ENCODE results near the gene SH3BP5.

Gene SH3BP5

DNA sequence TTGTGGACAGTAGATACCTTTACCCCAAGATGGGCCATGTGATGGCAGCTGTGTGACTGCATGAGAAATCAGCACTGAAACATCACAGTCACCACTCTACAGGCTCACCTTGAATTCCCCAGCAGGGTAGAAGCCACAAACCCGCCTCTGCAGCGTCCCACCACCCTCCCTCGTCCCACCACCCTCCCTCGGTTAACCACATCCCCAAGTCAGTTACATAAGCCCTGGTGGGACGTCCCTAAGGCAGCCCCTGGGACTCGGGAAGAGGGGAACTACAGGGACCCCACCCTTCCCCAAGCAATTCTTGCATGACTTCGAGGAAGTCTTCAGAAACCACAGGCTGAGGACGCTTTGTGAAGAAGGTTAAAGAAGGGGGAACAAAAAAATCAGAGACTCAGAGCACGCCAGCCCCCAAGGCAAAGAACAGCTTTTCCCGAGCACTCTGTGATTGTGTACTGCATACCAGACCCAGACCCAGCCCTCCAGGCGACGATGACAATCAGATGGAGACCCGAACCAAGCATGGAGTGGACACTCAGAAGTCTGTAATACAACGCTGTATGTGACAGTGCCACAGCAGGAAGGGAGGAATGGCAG is 60.5 kb downstream of the SH3BP5 start:
- peak; percentile 92 for DNase-seq

DNA sequence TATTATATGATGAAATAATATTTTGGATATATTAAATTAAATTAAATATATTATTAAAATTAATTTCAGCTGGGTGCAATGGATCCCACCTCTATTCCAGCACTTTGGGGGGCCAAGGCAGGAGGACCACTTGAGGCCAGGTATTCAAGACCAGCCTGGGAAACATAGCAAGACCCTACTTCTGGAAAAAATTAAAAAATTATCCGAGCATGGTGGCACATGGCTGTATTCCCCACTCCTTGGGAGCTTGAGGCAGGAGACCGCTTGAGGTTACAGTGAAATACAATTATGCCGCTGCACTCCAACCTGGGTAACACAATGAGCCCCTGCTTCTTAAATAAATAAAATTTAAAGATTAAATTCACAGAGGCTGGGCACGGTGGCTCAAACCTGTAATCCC is 61.4 kb downstream of the SH3BP5 start:
- DNase-seq = peak; percentile 24

DNA sequence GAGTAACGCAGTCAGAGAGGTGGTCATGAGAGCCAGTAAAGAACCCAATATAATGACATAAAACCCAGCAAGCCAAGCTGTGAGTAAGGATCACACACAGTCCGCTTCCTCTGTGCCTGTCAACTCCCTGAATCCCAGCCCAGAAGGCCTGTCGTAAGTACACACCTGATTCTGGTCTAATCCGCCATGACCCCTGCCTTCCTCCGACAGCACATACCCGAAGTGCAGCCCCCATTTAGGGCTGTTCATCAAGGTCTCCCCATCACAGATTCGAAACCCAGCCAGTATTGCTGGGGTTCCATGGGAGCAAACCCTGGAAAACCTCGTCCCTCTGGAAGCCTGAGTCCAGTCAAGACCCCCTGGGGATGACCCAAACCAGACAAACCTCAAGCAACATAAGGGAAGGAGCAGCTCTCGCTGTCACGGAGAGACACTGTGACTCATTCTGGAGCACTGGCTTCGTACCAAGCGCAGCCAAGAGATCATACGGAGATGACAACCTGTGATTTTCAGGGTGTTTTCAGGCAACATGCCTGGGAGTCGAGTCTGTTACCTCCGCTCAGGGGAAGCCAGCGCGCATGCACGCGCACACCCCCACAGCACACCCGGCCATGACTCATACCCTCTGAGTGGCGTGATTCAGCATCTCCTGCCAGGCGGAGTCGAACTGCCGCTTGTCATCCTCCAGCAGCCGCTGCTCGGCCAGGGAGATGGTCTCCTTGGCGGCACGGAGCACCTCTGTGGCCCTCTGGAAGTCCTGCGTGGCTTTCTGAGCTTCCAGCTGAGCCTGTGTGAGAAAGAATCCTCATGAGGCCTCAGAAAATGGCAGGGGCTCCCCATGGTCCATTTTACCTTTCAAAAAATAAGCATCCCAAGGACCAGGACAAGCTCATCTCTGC is 63.0 kb downstream of the SH3BP5 start:
- peak; percentile 95 for DNase-seq

DNA sequence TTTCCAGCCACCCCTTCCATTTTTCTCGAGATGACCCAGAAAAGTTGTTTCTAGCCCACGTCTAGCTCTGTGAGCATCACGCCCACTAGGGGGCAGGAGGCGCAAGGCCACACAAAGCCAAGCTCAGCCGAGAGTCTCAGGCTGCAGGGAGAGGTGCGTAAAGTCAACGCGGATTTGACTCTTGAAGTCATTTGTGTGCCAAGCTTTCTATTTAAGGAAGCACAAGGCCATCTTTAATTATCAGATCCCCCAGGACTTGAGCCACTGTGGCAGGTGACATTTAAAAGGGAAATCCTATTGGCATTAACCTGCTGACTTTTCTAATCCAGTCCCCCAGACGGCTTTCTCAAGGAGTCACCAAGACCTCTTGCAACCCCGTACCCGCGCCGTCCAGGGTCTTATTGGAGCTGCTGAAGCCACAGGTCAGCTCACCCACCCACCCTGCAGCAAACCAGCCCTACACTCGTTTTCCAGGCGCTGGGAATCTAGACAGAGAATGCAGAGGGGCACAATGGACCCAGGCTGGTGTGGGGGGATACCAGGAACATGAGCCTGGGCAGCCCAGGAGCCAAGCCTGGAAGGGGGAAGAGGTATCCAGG is 64.3 kb downstream of the SH3BP5 start:
- peak; percentile 94 for DNase-seq

DNA sequence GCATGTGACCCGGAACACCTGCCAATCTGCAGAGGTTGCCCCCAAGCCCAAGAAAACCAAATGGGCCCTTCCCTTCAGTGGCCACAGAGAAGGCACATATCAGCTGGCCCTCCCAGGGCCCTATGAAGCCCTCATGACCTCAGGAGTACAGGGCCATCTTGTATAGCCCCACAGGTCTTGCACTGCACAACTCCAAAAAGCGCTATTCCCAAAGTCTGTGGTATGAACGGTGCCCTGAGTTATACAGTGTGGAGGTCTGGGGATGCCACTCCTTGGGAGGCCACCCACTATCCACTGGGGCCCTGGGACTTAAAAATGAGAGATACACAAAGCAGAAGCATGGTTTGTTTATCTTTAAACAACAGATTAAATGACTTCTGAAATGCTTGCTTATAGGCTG is 64.9 kb downstream of the SH3BP5 start:
- DNase-seq = no peak

DNA sequence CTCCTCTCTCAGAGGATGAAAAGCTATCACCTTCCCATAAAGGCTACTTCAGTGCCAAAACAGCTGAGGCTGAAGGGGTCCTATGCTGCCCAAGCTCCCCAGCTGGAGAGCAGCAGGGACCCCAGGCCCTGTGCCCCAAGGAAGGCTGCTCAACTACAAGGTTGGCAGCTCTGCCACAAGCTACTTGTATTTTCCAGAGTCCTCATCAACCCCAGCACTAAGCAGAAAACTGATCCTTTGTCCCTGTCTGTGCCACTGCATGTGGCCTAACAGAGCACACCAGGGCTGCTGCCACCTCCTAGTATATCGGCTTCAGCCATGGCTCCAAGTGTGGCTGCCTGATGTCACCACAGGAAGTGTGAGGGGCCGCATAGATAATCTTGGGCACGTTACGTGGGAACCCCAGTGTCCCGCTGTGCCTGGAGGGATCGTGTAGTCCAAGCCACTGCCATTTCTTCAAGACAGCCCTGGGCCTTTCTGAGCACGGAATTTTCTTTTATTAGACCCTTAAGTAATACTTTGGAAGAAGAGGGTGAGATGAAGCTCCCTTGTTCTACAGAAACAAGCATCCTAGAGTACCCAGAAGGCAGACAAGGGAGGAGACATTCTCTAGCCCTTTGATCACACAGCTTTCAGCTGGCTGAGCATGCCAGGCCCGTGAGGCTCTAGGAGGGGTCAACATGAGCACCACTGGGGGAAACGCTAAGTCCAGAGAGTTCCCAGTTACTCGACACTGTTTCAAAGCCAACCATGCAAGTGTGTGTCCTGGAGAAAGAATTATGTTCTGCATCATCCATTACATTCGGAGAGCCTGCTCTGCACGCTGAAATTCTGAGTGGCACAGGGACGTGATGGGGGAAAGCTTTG is 65.6 kb downstream of the SH3BP5 start:
- no peak for DNase-seq

DNA sequence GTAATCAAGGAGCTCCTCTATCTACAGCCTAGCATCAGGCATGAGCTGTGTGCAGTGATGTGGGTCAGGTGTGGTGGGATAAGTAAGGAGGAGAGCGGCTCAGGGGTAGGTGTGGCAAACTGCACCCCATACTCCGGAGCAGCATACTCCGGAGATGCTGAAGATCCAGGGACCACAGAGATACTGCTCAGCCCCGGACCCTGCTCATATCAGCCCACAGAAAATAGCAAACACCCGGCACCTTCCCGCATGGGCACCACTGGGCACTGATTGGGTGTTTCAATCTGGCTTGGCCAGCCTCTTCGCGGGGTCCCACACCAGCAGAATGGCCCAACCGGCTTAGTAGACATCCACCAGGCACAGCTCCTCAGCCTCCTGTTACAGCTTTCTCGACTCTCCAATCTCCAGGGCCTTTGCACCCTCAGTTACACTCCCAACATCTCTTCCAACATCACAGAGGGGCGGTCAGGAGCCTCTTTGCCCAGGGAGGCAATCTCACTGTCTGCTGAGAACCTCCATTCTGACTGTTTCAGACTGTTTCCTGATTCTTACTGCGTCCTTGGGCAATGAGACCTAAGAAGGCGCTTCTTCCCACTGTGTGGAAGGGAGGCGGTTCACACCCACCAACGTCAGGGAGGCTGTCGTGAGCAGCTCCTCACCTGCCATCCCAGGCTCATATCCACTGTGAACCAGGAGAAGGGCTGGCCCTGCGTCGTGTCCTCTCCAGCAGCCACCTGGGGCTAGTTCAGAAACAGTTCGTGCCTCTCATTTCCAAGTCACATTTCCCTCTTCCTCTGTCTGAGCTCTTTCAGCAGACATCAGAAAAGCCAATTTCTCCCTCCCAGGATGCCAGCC is 66.5 kb downstream of the SH3BP5 start:
- DNase-seq = peak; percentile 46

DNA sequence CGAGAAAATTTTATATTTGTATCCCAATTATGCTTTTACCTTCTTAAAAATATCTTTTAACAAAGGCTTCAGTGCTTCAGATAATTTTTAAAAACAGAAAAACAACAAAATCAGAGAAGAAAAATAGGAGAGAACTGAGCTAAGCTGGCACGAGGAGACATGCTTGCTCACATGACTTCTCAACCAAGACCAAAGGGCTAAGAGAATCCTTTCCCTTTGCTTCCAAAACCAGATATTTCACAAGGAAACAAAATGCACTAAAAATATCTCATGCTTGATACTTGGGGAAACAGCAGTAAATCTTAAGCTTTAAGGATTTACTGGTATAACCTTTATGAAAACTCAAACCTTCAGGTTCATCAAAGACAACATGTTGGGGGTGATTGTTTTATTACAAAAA is 67.9 kb downstream of the SH3BP5 start:
- no peak for DNase-seq

DNA sequence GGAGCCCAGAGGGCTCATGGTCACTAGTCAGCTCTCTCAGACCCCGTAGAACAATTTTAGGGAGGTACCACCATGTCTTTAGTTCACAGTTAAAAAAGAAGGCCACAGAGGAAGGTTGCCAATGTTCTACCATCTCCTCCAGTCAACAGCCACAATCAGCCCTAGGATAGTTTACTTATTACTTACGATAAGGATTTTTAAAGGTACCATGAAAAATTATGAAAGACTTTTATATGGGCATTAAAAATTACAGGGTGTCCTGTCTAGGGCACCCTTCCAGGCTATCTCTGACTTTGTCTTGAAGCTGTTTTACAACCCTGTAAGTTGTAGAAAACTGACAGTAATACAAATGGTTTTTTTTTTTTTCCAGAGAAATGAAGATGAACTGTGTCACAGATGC is 68.5 kb downstream of the SH3BP5 start:
- DNase-seq = no peak

DNA sequence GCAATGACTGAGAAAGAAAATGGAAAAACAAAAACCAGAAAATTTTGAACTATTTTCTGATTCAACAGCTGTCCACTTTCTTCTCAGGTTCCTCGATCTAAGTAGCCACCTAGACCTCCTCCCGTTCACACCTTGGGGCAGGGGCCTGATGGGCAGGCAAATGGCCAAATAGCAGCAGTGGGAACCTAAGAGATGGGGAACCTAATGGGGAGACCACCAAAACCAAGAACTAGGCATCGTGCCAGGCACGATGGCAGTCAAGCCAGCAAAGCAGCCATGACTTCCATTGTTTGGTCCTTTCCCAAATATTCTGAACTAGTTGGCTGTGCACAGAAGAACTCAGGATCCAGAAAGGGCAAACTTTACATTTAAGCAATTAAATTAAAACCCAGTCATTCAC is 69.3 kb downstream of the SH3BP5 start:
- DNase-seq = no peak

DNA sequence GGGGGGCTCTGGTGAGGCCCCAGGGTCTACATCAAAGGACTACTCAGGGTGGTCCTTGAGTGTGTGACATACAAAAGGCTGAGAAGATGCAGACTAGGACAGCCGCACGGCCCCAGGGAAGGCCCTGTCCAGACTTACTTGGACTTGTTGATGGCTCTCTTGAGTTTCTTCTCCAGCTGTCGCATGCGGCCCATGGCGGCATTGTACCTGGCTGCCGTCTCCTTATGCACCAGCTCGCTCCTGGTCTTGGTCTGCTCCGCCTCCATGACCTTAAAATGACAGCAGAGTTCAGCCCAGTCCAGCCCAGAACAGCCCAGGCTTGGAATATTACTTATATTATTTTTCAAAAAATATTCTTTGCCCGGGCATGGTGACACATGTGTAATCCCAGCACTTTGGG is 70.4 kb downstream of the SH3BP5 start:
- DNase-seq = no peak

DNA sequence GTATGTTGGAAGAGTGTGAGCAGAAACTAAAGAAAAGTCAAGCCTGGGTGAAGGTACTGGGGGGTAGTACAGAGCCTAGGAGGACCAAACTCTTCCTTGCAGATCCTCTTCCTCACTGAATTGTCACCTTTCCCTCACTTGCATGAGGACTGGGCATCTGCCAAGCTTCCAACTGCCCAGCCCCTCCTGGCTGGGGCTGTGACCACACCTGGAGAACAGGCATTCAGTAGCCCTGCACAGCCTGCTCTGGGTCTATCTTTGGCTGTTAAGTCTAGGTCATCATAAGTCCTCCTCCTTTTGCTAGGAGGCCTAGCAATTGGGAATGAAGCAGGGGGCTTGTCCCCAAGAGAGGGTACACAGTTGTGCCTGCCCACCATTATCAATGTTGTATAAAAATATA is 71.1 kb downstream of the SH3BP5 start:
- no peak for DNase-seq

DNA sequence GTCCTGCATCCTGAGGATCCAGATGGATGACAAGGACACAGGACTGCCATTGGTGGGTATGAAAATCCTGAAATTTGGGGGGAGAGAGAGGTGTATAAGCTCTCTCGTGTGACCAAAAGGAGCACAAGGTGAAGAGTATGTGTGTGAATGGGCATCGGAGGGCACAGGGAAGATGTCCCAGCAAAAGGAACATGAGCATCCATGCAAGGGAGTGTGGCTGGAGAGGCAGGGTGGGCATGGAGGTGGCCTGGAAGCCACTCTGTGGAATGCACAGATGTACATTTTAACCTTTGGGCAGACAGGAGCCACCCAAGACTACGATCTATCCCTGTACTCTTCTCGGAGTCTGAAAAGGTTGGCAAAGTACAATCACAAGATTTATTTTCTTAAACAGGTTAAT is 71.9 kb downstream of the SH3BP5 start:
- DNase-seq = no peak

DNA sequence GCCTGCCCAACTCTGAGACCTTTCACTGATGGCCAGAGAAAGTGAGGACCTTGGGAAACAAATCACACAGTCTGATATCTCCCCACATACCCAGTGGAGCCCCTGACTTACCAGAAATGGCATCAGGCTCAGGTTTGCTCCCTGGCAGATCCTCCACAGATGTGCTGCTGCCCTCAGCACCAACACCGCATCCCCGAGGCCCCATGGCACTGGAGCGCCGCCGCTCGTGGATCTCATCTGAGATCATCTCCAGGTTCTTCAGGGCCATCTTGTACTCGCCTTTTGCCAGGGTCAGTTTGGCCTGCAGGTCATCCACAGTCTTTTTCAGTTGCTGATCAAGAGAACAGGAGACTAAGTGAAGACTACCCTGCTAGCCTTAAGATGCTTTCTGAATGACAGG is 73.7 kb downstream of the SH3BP5 start:
- DNase-seq = no peak

DNA sequence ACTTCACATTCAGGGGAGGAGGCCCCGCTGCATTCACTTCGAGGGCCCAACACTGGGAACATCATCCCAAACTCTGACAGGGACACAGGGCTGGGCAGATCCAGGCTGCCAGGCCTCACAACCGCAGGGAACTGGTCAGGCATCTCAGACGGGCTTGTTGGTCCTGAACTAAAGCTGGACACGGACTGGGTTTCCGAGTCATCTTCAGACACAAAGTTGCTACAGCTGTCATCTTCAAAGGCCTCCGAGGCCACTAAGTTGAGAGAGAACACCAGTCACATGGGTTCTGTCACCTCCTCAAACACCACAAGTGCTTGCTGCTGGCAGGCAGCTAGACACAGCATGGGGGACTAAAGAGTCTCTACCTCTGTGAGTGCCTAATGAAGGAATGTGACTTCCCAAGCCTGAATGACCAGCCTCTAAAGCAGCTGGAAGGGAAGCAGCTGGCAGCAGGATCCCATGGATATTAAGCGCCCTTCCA is 75.5 kb downstream of the SH3BP5 start:
- DNase-seq = no peak

DNA sequence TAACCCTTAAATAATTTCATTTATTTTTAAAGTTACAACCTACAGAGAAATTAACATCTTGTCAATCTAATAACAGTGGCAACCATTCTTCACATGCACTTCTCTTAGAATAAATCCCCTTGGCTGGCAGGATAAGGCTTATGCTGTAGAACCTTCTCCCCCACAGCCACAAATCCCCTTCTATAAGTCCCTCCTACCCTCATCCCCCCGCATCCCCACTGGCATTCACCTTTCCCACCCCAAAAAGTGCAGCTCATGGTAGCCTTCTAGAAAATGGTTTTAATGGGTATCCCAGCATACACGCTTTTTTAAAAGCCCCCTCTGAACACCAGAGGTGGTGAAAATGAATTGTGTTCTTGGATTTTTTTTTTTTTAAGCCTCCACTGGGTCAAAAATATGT is 77.2 kb downstream of the SH3BP5 start:
- no peak for DNase-seq

DNA sequence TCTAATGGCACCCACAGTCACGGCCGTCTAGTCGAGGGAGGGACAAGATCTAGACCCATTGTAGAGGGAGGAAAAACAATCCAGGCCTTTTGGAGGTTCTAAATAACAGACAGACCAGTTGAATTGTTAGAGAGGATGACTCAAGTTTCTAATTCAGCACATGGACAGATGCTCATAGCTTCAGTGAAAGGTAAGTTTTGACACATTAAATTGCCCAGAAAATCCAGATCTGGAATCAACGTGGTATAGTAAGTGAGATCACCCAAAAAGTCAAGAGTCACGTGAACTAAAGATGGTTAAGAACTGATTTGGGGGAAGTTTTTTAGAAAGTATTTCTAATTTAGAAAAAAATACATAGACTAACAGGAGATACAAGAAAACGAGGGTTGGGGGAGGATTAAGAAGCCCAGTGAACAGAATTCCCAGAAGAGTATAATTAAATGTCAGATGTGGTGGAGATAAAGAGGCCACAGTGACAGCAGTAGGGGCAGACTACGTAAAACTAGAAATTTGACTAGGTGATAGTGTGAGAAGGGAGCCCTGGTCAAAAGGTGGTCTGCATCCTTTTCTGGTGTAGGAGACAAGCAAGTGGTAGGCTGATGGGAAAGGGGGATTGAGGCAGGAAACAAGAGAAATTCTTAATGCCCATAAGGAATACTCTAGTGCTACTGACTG is 79.2 kb downstream of the SH3BP5 start:
- DNase-seq = no peak

DNA sequence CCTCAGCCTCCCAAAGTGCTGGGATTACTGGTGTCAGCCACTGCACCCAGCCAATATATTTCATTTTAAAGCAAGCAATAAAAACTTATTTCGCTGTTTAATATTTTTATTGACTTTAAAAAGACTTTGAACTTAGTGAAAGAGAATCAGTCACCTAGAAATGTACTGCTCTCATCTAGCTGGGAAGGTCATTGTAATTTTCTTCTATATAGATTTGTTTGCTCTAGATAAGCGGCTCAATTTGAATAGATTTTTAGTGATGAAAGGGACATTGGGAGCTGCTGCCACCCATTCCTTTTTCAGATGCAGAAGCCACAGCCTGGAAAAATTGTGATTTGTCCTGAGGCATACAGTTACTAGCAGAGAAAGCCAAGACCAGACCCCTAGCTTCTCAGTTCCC is 86.2 kb downstream of the SH3BP5 start:
- DNase-seq = no peak

DNA sequence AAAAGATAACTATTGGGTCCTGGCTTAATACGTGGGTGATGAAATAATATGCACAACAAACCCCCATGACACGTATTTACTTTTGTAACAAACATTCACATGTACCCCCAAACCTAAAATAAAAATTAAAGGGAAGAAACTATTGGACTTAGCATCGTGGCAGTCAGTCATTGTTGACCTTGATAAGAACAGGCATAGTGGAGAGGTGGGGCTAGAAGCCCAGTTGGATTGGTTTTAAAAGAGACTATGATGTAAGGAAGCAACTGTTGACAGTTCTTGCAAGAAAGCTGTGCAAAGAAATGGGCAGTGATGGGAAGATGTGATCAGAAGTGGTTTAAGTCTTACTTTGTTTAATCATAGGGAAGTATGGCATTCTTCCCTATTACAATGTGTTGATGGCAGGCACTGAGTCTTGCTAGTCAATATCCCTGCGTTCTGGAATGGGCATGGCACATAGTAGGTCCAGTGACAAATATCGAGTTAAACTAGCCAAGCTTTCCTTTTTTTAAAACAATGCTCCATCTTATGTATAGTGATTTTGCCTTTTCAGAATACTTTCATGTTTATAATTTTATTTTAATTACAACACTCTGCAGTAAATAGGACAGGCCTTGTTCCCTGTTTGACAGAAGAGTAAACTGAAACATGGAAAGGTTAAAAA is 88.4 kb downstream of the SH3BP5 start:
- DNase-seq = no peak

DNA sequence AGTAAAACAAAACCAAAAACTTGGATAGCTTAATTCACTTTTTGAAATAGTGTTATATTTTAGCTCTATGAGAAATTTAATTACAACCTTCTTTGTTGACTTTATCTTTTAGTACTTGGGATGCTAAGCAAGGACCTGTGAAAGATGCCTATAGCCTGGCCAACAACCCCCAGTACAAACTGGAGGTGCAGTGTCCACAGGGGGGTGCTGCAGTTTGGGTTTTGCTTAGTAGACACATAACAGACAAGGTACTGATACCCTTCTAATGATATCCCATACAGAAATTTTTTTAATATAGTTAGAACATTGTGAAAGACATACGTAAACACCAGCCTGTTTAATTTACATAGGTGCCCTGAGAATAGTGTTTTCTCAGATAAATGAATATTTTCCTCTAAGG is 91.0 kb downstream of the SH3BP5 start:
- peak; percentile 80 for DNase-seq

DNA sequence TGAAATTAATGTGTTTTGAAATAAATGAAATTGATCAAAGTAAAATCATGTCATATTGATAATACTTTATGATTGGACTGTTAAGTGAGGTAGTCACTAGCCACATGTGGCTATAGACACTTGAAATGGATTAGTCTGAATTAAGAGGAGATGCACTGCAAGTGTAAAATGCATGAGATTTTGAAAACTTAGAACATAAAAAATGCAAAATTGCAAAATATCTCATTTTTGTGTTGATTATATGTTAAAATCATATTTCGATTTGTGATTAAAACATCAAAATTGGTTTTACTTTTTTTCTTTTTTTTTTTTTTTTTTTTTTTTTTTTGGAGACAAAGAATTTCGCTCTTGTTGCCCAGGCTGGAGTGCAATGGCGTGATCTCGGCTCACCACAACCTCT is 103.1 kb downstream of the SH3BP5 start:
- DNase-seq = no peak
